ENCODE results near the gene ANKRD42. TPM values are rescaled to one million over a fixed set of nuclear protein-coding genes. Genes with fewer than 3 reads are reported as not detected.
"Not testable (repeated sequence)": the region's sequence is repeated elsewhere in the genome, so short reads cannot be mapped to it uniquely, and the experiment has no call there.

The ANKRD42 gene
- total RNA-seq, 1 experiment from 2014 or later, result 16.6 TPM

- H3K27ac ChIP-seq (ENCODE audit: low read length), result no peak overlapping the region
- H2AFZ ChIP-seq (ENCODE audit: low read length), result no peak overlapping the region
- peaks cover 7% of the 10 kb centered on the region for H3K4me1 ChIP-seq (ENCODE audit: low read length)
- no peaks in the 10 kb centered on the region for H3K9me3 ChIP-seq (ENCODE audit: low read length)
- H3K4me3 ChIP-seq (ENCODE audit: low read length), result no peak overlapping the region
- no peaks in the 10 kb centered on the region for H4K20me1 ChIP-seq (ENCODE audit: insufficient read depth, low read depth, low read length)
- no peak overlapping the region for H3K9ac ChIP-seq (ENCODE audit: low read length)
- no peaks in the 10 kb centered on the region for H3K9me2 ChIP-seq (replicated peaks; ENCODE audit: insufficient read depth, low read length)
- H3K4me2 ChIP-seq (ENCODE audit: low read depth, low read length, poor library complexity, severe bottlenecking), result no peak overlapping the region
- no peak for DNase-seq
- H3K79me2 ChIP-seq (ENCODE audit: low read length), result no peaks in the 10 kb centered on the region
- H3K36me3 ChIP-seq (ENCODE audit: insufficient read depth, low read length), result peaks cover 4% of the 10 kb centered on the region; the same call in 1 of the 2 replicates
- H3K27me3 ChIP-seq (ENCODE audit: low read length), result no peaks in the 10 kb centered on the region
Measured at GRCh38 chr11:83205608-83206185, 12.2 kb downstream of the ANKRD42 start.

DNA sequence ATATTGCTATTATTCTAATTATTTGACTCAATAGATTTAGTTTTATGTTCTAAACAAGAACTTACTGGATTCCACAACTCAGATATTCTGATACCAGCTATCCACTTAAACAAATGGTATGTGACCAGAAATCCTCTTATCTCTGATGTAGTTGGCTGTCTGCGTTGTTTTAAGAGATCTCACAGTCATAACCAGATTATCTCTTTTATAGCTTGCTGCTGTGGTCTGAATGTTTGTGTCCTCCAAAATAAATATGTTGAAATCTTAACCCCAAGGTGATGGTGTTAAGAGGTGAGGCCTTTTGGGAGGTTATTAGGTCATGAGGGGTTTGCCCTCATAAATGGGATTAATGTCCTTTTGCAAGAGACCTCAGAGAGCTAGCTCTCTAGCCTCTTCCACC is 12.7 kb downstream of the ANKRD42 start:
- no peaks in the 10 kb centered on the region for H4K20me1 ChIP-seq (ENCODE audit: insufficient read depth, low read depth, low read length)
- H3K36me3 ChIP-seq (ENCODE audit: insufficient read depth, low read length), result peaks cover 4% of the 10 kb centered on the region; the same call in 1 of the 2 replicates
- no peaks in the 10 kb centered on the region for H3K27me3 ChIP-seq (ENCODE audit: low read length)
- no peak overlapping the region for H3K9ac ChIP-seq (ENCODE audit: low read length)
- no peak for DNase-seq
- peaks cover 7% of the 10 kb centered on the region for H3K4me1 ChIP-seq (ENCODE audit: low read length)
- no peaks in the 10 kb centered on the region for H3K9me2 ChIP-seq (replicated peaks; ENCODE audit: insufficient read depth, low read length)
- H2AFZ ChIP-seq (ENCODE audit: low read length), result no peak overlapping the region
- no peak overlapping the region for H3K4me3 ChIP-seq (ENCODE audit: low read length)
- no peak overlapping the region for H3K4me2 ChIP-seq (ENCODE audit: low read depth, low read length, poor library complexity, severe bottlenecking)
- no peaks in the 10 kb centered on the region for H3K9me3 ChIP-seq (ENCODE audit: low read length)
- no peak overlapping the region for H3K27ac ChIP-seq (ENCODE audit: low read length)
- H3K79me2 ChIP-seq (ENCODE audit: low read length), result no peaks in the 10 kb centered on the region

GRCh38 chr11:83206771-83207382 is 13.4 kb downstream of the ANKRD42 start:
- not testable (repeated sequence) for H3K27ac ChIP-seq (ENCODE audit: low read length); H3K9ac ChIP-seq (ENCODE audit: low read length); H3K4me3 ChIP-seq (ENCODE audit: low read length); H3K9me3 ChIP-seq (ENCODE audit: low read length); H3K9me2 ChIP-seq (replicated peaks; ENCODE audit: insufficient read depth, low read length); H3K27me3 ChIP-seq (ENCODE audit: low read length); H3K36me3 ChIP-seq (ENCODE audit: insufficient read depth, low read length); H3K4me2 ChIP-seq (ENCODE audit: low read depth, low read length, poor library complexity, severe bottlenecking); H3K79me2 ChIP-seq (ENCODE audit: low read length); DNase-seq; H3K4me1 ChIP-seq (ENCODE audit: low read length); H4K20me1 ChIP-seq (ENCODE audit: insufficient read depth, low read depth, low read length)
- H2AFZ ChIP-seq (ENCODE audit: low read length), result peak overlapping the region; percentile 12

- no peaks in the 10 kb centered on the region for H3K36me3 ChIP-seq (ENCODE audit: insufficient read depth, low read length)
- H3K79me2 ChIP-seq (ENCODE audit: low read length), result no peaks in the 10 kb centered on the region
- no peak overlapping the region for H3K27ac ChIP-seq (ENCODE audit: low read length)
- no peak overlapping the region for H3K4me3 ChIP-seq (ENCODE audit: low read length)
- no peaks in the 10 kb centered on the region for H3K9me2 ChIP-seq (replicated peaks; ENCODE audit: insufficient read depth, low read length)
- H3K4me1 ChIP-seq (ENCODE audit: low read length), result no peaks in the 10 kb centered on the region
- peak; percentile 60 for DNase-seq
- H3K9me3 ChIP-seq (ENCODE audit: low read length), result no peaks in the 10 kb centered on the region
- H4K20me1 ChIP-seq (ENCODE audit: insufficient read depth, low read depth, low read length), result peaks cover 4% of the 10 kb centered on the region; the same call in 1 of the 2 replicates
- H3K9ac ChIP-seq (ENCODE audit: low read length), result no peak overlapping the region
- H2AFZ ChIP-seq (ENCODE audit: low read length), result no peak overlapping the region
- peaks cover 9% of the 10 kb centered on the region; the same call in 1 of the 2 replicates for H3K27me3 ChIP-seq (ENCODE audit: low read length)
- no peak overlapping the region for H3K4me2 ChIP-seq (ENCODE audit: low read depth, low read length, poor library complexity, severe bottlenecking)
Measured at GRCh38 chr11:83219095-83219494, 25.6 kb downstream of the ANKRD42 start.

DNA sequence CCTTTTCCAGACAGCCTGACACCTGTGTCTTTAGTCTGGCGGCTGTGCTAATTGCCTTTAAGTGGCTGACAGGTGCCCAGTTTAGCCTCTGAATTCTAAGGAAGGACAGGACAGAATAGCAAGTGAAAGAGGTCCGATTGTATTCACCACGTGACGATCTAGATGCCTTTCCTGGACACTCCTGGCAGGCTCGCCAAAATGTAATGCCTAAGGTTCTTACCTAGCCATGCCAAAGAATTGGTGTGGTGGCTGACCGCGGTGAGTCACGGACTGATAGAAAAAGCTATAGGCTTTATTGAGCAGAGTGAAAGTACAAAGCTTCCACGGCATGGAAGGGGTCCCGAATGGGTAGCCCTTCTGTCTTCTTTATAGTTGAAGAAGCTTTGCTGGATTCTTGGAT is 26.7 kb downstream of the ANKRD42 start:
- Histone ChIP-seq H3K4me2 (ENCODE audit: low read depth, low read length, poor library complexity, severe bottlenecking) (no peak overlapping the region), H3K9ac (ENCODE audit: low read length) (no peak overlapping the region), H3K79me2 (ENCODE audit: low read length) (no peaks in the 10 kb centered on the region), H3K9me3 (ENCODE audit: low read length) (no peaks in the 10 kb centered on the region), H3K27ac (ENCODE audit: low read length) (no peak overlapping the region), H3K9me2 (replicated peaks; ENCODE audit: insufficient read depth, low read length) (no peaks in the 10 kb centered on the region), H3K4me1 (ENCODE audit: low read length) (no peaks in the 10 kb centered on the region), H3K27me3 (ENCODE audit: low read length) (peaks cover 9% of the 10 kb centered on the region; the same call in 1 of the 2 replicates), H4K20me1 (ENCODE audit: insufficient read depth, low read depth, low read length) (peaks cover 4% of the 10 kb centered on the region; the same call in 1 of the 2 replicates), H2AFZ (ENCODE audit: low read length) (no peak overlapping the region), H3K36me3 (ENCODE audit: insufficient read depth, low read length) (no peaks in the 10 kb centered on the region), H3K4me3 (ENCODE audit: low read length) (no peak overlapping the region)
- DNase-seq, result no peak

DNA sequence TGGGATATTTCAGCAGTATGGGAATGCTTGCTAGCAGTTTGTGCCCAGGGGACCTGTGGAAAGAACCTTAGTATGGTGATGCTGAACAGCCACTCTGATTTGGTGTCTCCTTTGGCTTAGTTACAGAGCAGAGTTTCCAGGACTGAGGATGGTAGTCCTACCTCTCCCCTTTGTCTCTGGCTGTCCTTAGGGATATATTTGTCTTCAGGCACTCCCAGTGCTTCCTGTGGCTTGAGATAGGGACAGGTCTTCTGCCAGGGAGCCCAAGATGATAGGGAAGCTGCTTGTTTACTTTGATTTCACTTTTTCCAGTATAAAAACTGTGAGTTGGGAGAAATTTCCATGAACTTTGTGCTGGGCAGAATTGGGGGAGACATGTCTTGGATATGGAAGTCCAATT is 28.2 kb downstream of the ANKRD42 start:
- Histone ChIP-seq H3K4me1 (ENCODE audit: low read length) (no peaks in the 10 kb centered on the region), H3K27ac (ENCODE audit: low read length) (no peak overlapping the region), H2AFZ (ENCODE audit: low read length) (no peak overlapping the region), H3K9ac (ENCODE audit: low read length) (no peak overlapping the region), H3K36me3 (ENCODE audit: insufficient read depth, low read length) (no peaks in the 10 kb centered on the region), H3K4me2 (ENCODE audit: low read depth, low read length, poor library complexity, severe bottlenecking) (no peak overlapping the region), H4K20me1 (ENCODE audit: insufficient read depth, low read depth, low read length) (peaks cover 4% of the 10 kb centered on the region; the same call in 1 of the 2 replicates), H3K9me3 (ENCODE audit: low read length) (no peaks in the 10 kb centered on the region), H3K79me2 (ENCODE audit: low read length) (no peaks in the 10 kb centered on the region), H3K4me3 (ENCODE audit: low read length) (no peak overlapping the region), H3K9me2 (replicated peaks; ENCODE audit: insufficient read depth, low read length) (no peaks in the 10 kb centered on the region), H3K27me3 (ENCODE audit: low read length) (peaks cover 9% of the 10 kb centered on the region; the same call in 1 of the 2 replicates)
- DNase-seq, result no peak

GRCh38 chr11:83222499-83222898 is 29.0 kb downstream of the ANKRD42 start:
- no peak overlapping the region for H3K4me2 ChIP-seq (ENCODE audit: low read depth, low read length, poor library complexity, severe bottlenecking)
- no peaks in the 10 kb centered on the region for H3K9me3 ChIP-seq (ENCODE audit: low read length)
- H3K4me3 ChIP-seq (ENCODE audit: low read length), result no peak overlapping the region
- no peaks in the 10 kb centered on the region for H3K79me2 ChIP-seq (ENCODE audit: low read length)
- no peak for DNase-seq
- H3K27ac ChIP-seq (ENCODE audit: low read length), result no peak overlapping the region
- no peak overlapping the region for H3K9ac ChIP-seq (ENCODE audit: low read length)
- H2AFZ ChIP-seq (ENCODE audit: low read length), result no peak overlapping the region
- no peaks in the 10 kb centered on the region for H3K4me1 ChIP-seq (ENCODE audit: low read length)
- H4K20me1 ChIP-seq (ENCODE audit: insufficient read depth, low read depth, low read length), result peaks cover 4% of the 10 kb centered on the region; the same call in 1 of the 2 replicates
- H3K9me2 ChIP-seq (replicated peaks; ENCODE audit: insufficient read depth, low read length), result no peaks in the 10 kb centered on the region
- H3K36me3 ChIP-seq (ENCODE audit: insufficient read depth, low read length), result no peaks in the 10 kb centered on the region
- H3K27me3 ChIP-seq (ENCODE audit: low read length), result peaks cover 9% of the 10 kb centered on the region; the same call in 1 of the 2 replicates

DNA sequence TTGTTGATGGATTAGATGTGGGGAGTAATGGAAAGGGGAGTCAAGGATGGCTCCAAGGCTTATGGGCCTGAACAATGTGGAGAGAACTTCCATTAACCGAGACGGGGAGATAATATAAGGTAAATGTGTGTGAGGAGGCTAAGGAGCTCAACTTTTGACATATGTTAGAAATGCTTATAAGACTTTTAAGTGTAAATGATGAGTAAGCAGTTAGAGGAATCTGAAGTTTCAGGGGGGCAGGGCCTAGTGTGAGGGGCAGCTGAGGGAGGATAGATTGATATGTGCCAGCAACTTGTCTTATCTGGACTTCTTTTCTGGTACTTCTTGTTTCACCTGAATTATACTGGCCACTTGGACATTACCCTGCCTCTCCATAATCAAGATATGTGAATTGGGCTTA is 29.9 kb downstream of the ANKRD42 start:
- Histone ChIP-seq H3K9me2 (replicated peaks; ENCODE audit: insufficient read depth, low read length) (no peaks in the 10 kb centered on the region), H3K36me3 (ENCODE audit: insufficient read depth, low read length) (no peaks in the 10 kb centered on the region), H4K20me1 (ENCODE audit: insufficient read depth, low read depth, low read length) (peaks cover 4% of the 10 kb centered on the region; the same call in 1 of the 2 replicates), H3K27me3 (ENCODE audit: low read length) (peaks cover 9% of the 10 kb centered on the region; the same call in 1 of the 2 replicates), H3K4me2 (ENCODE audit: low read depth, low read length, poor library complexity, severe bottlenecking) (no peak overlapping the region), H3K9me3 (ENCODE audit: low read length) (no peaks in the 10 kb centered on the region), H3K27ac (ENCODE audit: low read length) (no peak overlapping the region), H3K9ac (ENCODE audit: low read length) (no peak overlapping the region), H3K4me1 (ENCODE audit: low read length) (no peaks in the 10 kb centered on the region), H2AFZ (ENCODE audit: low read length) (no peak overlapping the region), H3K79me2 (ENCODE audit: low read length) (no peaks in the 10 kb centered on the region), H3K4me3 (ENCODE audit: low read length) (no peak overlapping the region)
- no peak for DNase-seq

All from Karpas-422 (cell line).